Central memory CD8-positive, alpha-beta T cell (primary cell): ENCODE results near the gene ATP2A3.

Experiments used
- ATAC-seq: fragments of 150-1000 bp; cut with Tn5 transposase; replicated peaks from 2 replicates; pipeline ENCODE4 v1.10.0; 2022; ENCODE audit warnings: mild to moderate bottlenecking, moderate FRiP score, moderate number of reproducible peaks; ENCODE audit not compliant: poor library complexity, severe bottlenecking; ENCODE audit errors: extremely low read depth
- DNase-seq, 2 donors: peaks; one replicate each; pipeline ENCODE4 v3.0.0; 2021; ENCODE audit warnings: low spot score in 2 of 2
- H3K27ac Mint-ChIP-seq: one replicate; pipeline ENCODE4 v1.8.0; 2022; ENCODE audit warnings: low read depth, mild to moderate bottlenecking, moderate library complexity, mixed read lengths
- H3K27me3 Mint-ChIP-seq: one replicate; pipeline ENCODE4 v1.8.0; 2022; ENCODE audit warnings: mixed read lengths
- H3K36me3 Mint-ChIP-seq: one replicate; pipeline ENCODE4 v1.8.0; 2022; ENCODE audit warnings: mild to moderate bottlenecking, moderate library complexity, mixed read lengths; ENCODE audit not compliant: insufficient read depth
- H3K4me1 Mint-ChIP-seq: one replicate; pipeline ENCODE4 v1.8.0; 2022; ENCODE audit warnings: mixed read lengths
- H3K4me3 Mint-ChIP-seq: one replicate; pipeline ENCODE4 v1.8.0; 2022; ENCODE audit warnings: mild to moderate bottlenecking, moderate library complexity, mixed read lengths
- H3K9me3 Mint-ChIP-seq: one replicate; pipeline ENCODE4 v1.8.0; 2022; ENCODE audit warnings: mixed read lengths

ATP2A3 gene

GRCh38 chr17:3880983-3881382 is 83.3 kb downstream of the ATP2A3 start:
- Mint-ChIP-seq H3K4me1 (no peaks in the 10 kb centered on the region), H3K36me3 (peaks cover 1% of the 10 kb centered on the region), H3K4me3 (no peak overlapping the region), H3K27me3 (no peaks in the 10 kb centered on the region), H3K27ac (no peak overlapping the region), H3K9me3 (no peaks in the 10 kb centered on the region)
- DNase-seq (no peak), ATAC-seq (no peak)

GRCh38 chr17:3879591-3880417 is 84.4 kb downstream of the ATP2A3 start:
- ATAC-seq: no peak
- peak overlapping the region; percentile 48 for H3K27ac Mint-ChIP-seq

GRCh38 chr17:3879186-3879585 is 85.1 kb downstream of the ATP2A3 start:
- no peaks in the 10 kb centered on the region for H3K27me3 Mint-ChIP-seq
- H3K27ac Mint-ChIP-seq: peak overlapping the region; percentile 48
- DNase-seq (no peak), ATAC-seq (no peak)
- H3K4me1 Mint-ChIP-seq: no peaks in the 10 kb centered on the region
- peaks cover 4% of the 10 kb centered on the region for H3K36me3 Mint-ChIP-seq
- no peaks in the 10 kb centered on the region for H3K9me3 Mint-ChIP-seq
- H3K4me3 Mint-ChIP-seq: no peak overlapping the region

More at GRCh38 chr17:3879591-3880417, 84.4 kb downstream of the ATP2A3 start:
- no peak for DNase-seq
- Mint-ChIP-seq H3K4me3 (no peak overlapping the region), H3K4me1 (no peaks in the 10 kb centered on the region), H3K27me3 (no peaks in the 10 kb centered on the region), H3K36me3 (peaks cover 4% of the 10 kb centered on the region), H3K9me3 (no peaks in the 10 kb centered on the region)

GRCh38 chr17:3877220-3877619 is 87.0 kb downstream of the ATP2A3 start:
- no peak for ATAC-seq
- H3K4me3 Mint-ChIP-seq: no peak overlapping the region

GRCh38 chr17:3875317-3875716 is 88.9 kb downstream of the ATP2A3 start:
- no peak overlapping the region for H3K27ac Mint-ChIP-seq
- DNase-seq (no peak), ATAC-seq (no peak)
- H3K27me3 Mint-ChIP-seq: no peaks in the 10 kb centered on the region
- H3K4me1 Mint-ChIP-seq: peaks cover 8% of the 10 kb centered on the region
- no peak overlapping the region for H3K4me3 Mint-ChIP-seq
- peaks cover 4% of the 10 kb centered on the region for H3K36me3 Mint-ChIP-seq
- H3K9me3 Mint-ChIP-seq: no peaks in the 10 kb centered on the region

More at GRCh38 chr17:3877220-3877619, 87.0 kb downstream of the ATP2A3 start:
- no peak for DNase-seq
- Mint-ChIP-seq H3K36me3 (peaks cover 4% of the 10 kb centered on the region), H3K4me1 (no peaks in the 10 kb centered on the region), H3K27me3 (no peaks in the 10 kb centered on the region), H3K27ac (no peak overlapping the region), H3K9me3 (no peaks in the 10 kb centered on the region)
